Liver (tissue), 9 donors: Measurements from ENCODE around the gene CEP83. TPM values are rescaled to one million over a fixed set of nuclear protein-coding genes. Genes with fewer than 3 reads are reported as not detected.

Source experiments
- DNase-seq: peaks from one replicate; pipeline ENCODE4 v3.0.0-alpha.2; 2017; ENCODE audit warnings: low spot score
- H3K27ac ChIP-seq, 2 donors: one replicate each; pipeline ENCODE4 v1.7.0; 2013; ENCODE audit warnings: inconsistent platforms in 2 of 2, low read length in 2 of 2, control low read depth in 1 of 2, low read depth in 1 of 2, mild to moderate bottlenecking in 1 of 2
- H3K27me3 ChIP-seq, 4 donors: one replicate each; pipeline versions ENCODE4 v1.6.1 to v1.7.0; 2013; ENCODE audit warnings: low read length in 3 of 4, inconsistent platforms in 1 of 4, mild to moderate bottlenecking in 1 of 4, moderate library complexity in 1 of 4; ENCODE audit not compliant: control insufficient read depth in 4 of 4, insufficient read depth in 4 of 4
- H3K36me3 ChIP-seq, 4 donors: one replicate each; pipeline versions ENCODE4 v1.6.1 to v1.7.0; 2013; ENCODE audit warnings: low read length in 3 of 4, mild to moderate bottlenecking in 3 of 4, low read depth in 1 of 4, moderate library complexity in 1 of 4; ENCODE audit not compliant: control insufficient read depth in 4 of 4, insufficient read depth in 3 of 4
- H3K4me1 ChIP-seq, 4 donors: one replicate each; pipeline versions ENCODE4 v1.6.1 to v1.7.0; 2013; ENCODE audit warnings: low read length in 3 of 4, mild to moderate bottlenecking in 3 of 4, moderate library complexity in 1 of 4; ENCODE audit not compliant: control insufficient read depth in 4 of 4, insufficient read depth in 4 of 4
- H3K4me3 ChIP-seq, 3 donors: one replicate each; pipeline versions ENCODE4 v1.6.1 to v1.7.0; 2013; ENCODE audit warnings: low read length in 3 of 3, control low read depth in 1 of 3, low read depth in 1 of 3, mild to moderate bottlenecking in 1 of 3
- H3K9ac ChIP-seq, 2 donors: one replicate each; pipeline ENCODE4 v1.7.0; 2013; ENCODE audit warnings: low read length in 2 of 2, mild to moderate bottlenecking in 2 of 2, moderate library complexity in 2 of 2, control low read depth in 1 of 2, low read depth in 1 of 2
- H3K9me3 ChIP-seq, 4 donors: one replicate each; pipeline versions ENCODE4 v1.6.1 to v1.7.0; 2013; ENCODE audit warnings: low read length in 3 of 4; ENCODE audit not compliant: control insufficient read depth in 4 of 4
- EGR1 ChIP-seq, 2 donors: IDR thresholded peaks; 2 replicates each; pipeline ENCODE4 v1.6.1; 2016 to 2018; ENCODE audit warnings: antibody characterized with exemption in 2 of 2, low read depth in 2 of 2
- FOXA1 ChIP-seq: IDR thresholded peaks from 2 replicates; pipeline ENCODE4 v1.6.1; 2016; ENCODE audit warnings: antibody characterized with exemption
- FOXA2 ChIP-seq: IDR thresholded peaks from 2 replicates; pipeline ENCODE4 v1.6.1; 2016; ENCODE audit warnings: antibody characterized with exemption
- GABPA ChIP-seq, 2 donors: IDR thresholded peaks in 1 of 2; conservative IDR thresholded peaks in 1 of 2; 2 replicates each; pipeline ENCODE4 v1.6.1; 2016; ENCODE audit warnings: antibody characterized with exemption in 2 of 2, mild to moderate bottlenecking in 1 of 2, moderate library complexity in 1 of 2
- HNF4A ChIP-seq, 2 donors: conservative IDR thresholded peaks; 2 replicates each; pipeline ENCODE4 v1.6.1; 2016; ENCODE audit warnings: antibody characterized with exemption in 2 of 2, mild to moderate bottlenecking in 2 of 2
- HNF4G ChIP-seq: IDR thresholded peaks from 2 replicates; pipeline ENCODE4 v1.6.1; 2016; ENCODE audit warnings: antibody characterized with exemption
- JUND ChIP-seq, 2 donors: IDR thresholded peaks; 2 replicates each; pipeline ENCODE4 v1.6.1; 2016; ENCODE audit warnings: antibody characterized with exemption in 2 of 2
- NR2F2 ChIP-seq: IDR thresholded peaks from 2 replicates; pipeline ENCODE4 v1.6.1; 2016; ENCODE audit warnings: antibody characterized with exemption
- RAD21 ChIP-seq, 2 donors: IDR thresholded peaks; 2 replicates each; pipeline ENCODE4 v1.6.1; 2016; ENCODE audit warnings: antibody characterized with exemption in 2 of 2, mild to moderate bottlenecking in 2 of 2
- RXRA ChIP-seq, 2 donors: IDR thresholded peaks; 2 replicates each; pipeline ENCODE4 v1.6.1; 2017 to 2018; ENCODE audit warnings: antibody characterized with exemption in 2 of 2, mild to moderate bottlenecking in 1 of 2
- SP1 ChIP-seq: IDR thresholded peaks from 2 replicates; pipeline ENCODE4 v1.6.1; 2018; ENCODE audit warnings: antibody characterized with exemption, mild to moderate bottlenecking
- TAF1 ChIP-seq: conservative IDR thresholded peaks from 2 replicates; pipeline ENCODE4 v1.6.1; 2016; ENCODE audit warnings: antibody characterized with exemption, mild to moderate bottlenecking
- YY1 ChIP-seq: IDR thresholded peaks from 2 replicates; pipeline ENCODE4 v1.6.1; 2016; ENCODE audit warnings: antibody characterized with exemption, mild to moderate bottlenecking
- WGBS: extraction: QIAGEN DNeasy Blood & Tissue Kit; methylation state at CpG from one replicate; pipeline ENCODE4 v1.1.7; 2013; 5-methylcytosine and 5-hydroxymethylcytosine counted together
- polyA plus RNA-seq, 2 donors: library from polyadenylated mRNA; stranded (reverse) in 1 of 2; unstranded in 1 of 2; fragments of 200-250 nt in 1 of 2; fragments of >200 nt in 1 of 2; fragmentation: Nextera tagmentation in 1 of 2; extraction: Ambion mirVana in 1 of 2; gene quantifications; one replicate each; pipeline versions ENCODE4 v1.2.1 to v1.2.3, GENCODE V29; 2013 to 2015
- total RNA-seq, 2 donors: library from RNA; depleted of rRNA; stranded (reverse); fragments of >200 nt; gene quantifications; one replicate each; pipeline ENCODE4 v1.2.3, GENCODE V29; 2014
- TF ChIP-seq, protein P1 (sequence below): IDR thresholded peaks from 2 replicates; pipeline ENCODE4 v1.6.1; 2016; ENCODE audit warnings: antibody characterized with exemption, mild to moderate bottlenecking
- TF ChIP-seq, protein P2 (sequence below): IDR thresholded peaks from 2 replicates; pipeline ENCODE4 v1.6.1; 2016; ENCODE audit warnings: antibody characterized with exemption
- TF ChIP-seq, protein P3 (sequence below): fragments of 150-350 bp; IDR thresholded peaks from 2 replicates; pipeline ENCODE4 v1.5.1; 2017; ENCODE audit warnings: improper control_type of control experiment, low read depth, low read length; ENCODE audit not compliant: missing input control
- TF ChIP-seq, protein P4 (sequence below): IDR thresholded peaks from 2 replicates; pipeline ENCODE4 v1.6.1; 2016; ENCODE audit warnings: antibody characterized with exemption
- TF ChIP-seq, protein P5 (sequence below): IDR thresholded peaks from 2 replicates; pipeline ENCODE4 v1.6.1; 2016; ENCODE audit warnings: antibody characterized with exemption
- donor health status: healthy.
- donor health status: healthy.
- donor health status: healthy.
- donor health status: healthy.
- donor health status: healthy.

The CEP83 gene
- total and polyA plus RNA-seq, 4 donors: 1.9 to 8.4 (median 5.2) TPM

DNA sequence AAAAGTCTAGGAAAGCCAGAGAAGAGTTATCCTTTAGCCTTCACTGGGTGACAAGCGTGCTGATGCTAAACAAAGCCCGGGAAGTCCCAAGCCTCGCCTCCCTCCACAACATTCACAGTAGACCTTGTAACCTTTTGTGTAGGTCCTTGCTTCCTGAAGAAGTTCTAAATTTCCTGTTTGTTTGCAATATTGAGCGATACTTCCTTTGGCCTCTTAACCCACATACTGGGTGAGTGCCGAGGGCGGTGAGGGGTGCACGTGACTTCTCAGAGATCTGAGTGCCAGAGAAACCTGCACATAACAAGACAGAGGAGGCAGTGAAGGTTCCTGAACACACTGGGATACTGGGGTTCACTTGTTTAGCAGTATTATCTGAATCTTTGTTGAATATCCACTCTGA lies 177.0 kb downstream of the CEP83 start (continued):
- TF ChIP-seq GABPA (IDR thresholded peaks at IDR 0.05 in 1 of 2, conservative IDR thresholded peaks at IDR 0.05 in 1 of 2) (no peak), RAD21 (IDR thresholded peaks at IDR 0.05) (peak; percentile 10 to 25), FOXA2 (no peak)

DNA sequence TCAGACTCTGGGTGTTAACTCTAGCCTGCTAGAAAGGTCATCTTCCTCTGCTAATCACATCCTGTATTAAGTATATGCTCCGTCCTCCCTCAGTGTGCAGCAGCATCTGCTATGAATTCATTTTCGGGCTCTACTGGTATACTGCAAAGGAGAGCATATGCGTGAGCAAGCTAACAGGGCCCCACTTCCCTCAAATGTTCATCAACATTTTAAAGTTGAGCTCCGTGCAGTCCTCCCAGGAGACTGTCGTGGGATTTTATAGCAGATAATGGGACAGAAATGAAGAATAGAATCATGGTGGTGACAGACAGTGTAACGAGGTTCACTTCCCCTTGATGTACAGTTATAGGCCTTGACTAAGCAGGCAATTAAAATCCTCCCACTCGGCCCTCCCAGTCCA lies 179.6 kb downstream of the CEP83 start:
- TF ChIP-seq, protein P1, sequence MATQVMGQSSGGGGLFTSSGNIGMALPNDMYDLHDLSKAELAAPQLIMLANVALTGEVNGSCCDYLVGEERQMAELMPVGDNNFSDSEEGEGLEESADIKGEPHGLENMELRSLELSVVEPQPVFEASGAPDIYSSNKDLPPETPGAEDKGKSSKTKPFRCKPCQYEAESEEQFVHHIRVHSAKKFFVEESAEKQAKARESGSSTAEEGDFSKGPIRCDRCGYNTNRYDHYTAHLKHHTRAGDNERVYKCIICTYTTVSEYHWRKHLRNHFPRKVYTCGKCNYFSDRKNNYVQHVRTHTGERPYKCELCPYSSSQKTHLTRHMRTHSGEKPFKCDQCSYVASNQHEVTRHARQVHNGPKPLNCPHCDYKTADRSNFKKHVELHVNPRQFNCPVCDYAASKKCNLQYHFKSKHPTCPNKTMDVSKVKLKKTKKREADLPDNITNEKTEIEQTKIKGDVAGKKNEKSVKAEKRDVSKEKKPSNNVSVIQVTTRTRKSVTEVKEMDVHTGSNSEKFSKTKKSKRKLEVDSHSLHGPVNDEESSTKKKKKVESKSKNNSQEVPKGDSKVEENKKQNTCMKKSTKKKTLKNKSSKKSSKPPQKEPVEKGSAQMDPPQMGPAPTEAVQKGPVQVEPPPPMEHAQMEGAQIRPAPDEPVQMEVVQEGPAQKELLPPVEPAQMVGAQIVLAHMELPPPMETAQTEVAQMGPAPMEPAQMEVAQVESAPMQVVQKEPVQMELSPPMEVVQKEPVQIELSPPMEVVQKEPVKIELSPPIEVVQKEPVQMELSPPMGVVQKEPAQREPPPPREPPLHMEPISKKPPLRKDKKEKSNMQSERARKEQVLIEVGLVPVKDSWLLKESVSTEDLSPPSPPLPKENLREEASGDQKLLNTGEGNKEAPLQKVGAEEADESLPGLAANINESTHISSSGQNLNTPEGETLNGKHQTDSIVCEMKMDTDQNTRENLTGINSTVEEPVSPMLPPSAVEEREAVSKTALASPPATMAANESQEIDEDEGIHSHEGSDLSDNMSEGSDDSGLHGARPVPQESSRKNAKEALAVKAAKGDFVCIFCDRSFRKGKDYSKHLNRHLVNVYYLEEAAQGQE: no peak
- no peak for TF ChIP-seq FOXA1
- no peak for TF ChIP-seq JUND (IDR thresholded peaks at IDR 0.05)
- TF ChIP-seq EGR1 (IDR thresholded peaks at IDR 0.05; ENCODE audit: low read depth in 2 of 2): no peak
- no peak for TF ChIP-seq NR2F2
- TF ChIP-seq YY1: no peak
- TF ChIP-seq, protein P2, sequence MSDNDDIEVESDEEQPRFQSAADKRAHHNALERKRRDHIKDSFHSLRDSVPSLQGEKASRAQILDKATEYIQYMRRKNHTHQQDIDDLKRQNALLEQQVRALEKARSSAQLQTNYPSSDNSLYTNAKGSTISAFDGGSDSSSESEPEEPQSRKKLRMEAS: no peak
- TF ChIP-seq, protein P3, sequence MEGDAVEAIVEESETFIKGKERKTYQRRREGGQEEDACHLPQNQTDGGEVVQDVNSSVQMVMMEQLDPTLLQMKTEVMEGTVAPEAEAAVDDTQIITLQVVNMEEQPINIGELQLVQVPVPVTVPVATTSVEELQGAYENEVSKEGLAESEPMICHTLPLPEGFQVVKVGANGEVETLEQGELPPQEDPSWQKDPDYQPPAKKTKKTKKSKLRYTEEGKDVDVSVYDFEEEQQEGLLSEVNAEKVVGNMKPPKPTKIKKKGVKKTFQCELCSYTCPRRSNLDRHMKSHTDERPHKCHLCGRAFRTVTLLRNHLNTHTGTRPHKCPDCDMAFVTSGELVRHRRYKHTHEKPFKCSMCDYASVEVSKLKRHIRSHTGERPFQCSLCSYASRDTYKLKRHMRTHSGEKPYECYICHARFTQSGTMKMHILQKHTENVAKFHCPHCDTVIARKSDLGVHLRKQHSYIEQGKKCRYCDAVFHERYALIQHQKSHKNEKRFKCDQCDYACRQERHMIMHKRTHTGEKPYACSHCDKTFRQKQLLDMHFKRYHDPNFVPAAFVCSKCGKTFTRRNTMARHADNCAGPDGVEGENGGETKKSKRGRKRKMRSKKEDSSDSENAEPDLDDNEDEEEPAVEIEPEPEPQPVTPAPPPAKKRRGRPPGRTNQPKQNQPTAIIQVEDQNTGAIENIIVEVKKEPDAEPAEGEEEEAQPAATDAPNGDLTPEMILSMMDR: no peak
- no peak for TF ChIP-seq RXRA (IDR thresholded peaks at IDR 0.05)
- TF ChIP-seq RAD21 (IDR thresholded peaks at IDR 0.05): no peak
- no peak for TF ChIP-seq HNF4A (conservative IDR thresholded peaks at IDR 0.05)
- no peak for TF ChIP-seq GABPA (IDR thresholded peaks at IDR 0.05 in 1 of 2, conservative IDR thresholded peaks at IDR 0.05 in 1 of 2)
- TF ChIP-seq TAF1: no peak
- no peak for DNase-seq
- no peak overlapping the region for H3K9ac ChIP-seq
- no peaks in the 10 kb centered on the region for H3K27me3 ChIP-seq
- H3K9me3 ChIP-seq: no peaks in the 10 kb centered on the region
- no peaks in the 10 kb centered on the region for H3K36me3 ChIP-seq
- no peak overlapping the region for H3K27ac ChIP-seq
- no peak overlapping the region for H3K4me3 ChIP-seq
- H3K4me1 ChIP-seq: peaks cover 4 to 22% (median 16%) of the 10 kb centered on the region in 4 donors
- WGBS: 93% methylated on average over 7 of the region's 7 CpGs

DNA sequence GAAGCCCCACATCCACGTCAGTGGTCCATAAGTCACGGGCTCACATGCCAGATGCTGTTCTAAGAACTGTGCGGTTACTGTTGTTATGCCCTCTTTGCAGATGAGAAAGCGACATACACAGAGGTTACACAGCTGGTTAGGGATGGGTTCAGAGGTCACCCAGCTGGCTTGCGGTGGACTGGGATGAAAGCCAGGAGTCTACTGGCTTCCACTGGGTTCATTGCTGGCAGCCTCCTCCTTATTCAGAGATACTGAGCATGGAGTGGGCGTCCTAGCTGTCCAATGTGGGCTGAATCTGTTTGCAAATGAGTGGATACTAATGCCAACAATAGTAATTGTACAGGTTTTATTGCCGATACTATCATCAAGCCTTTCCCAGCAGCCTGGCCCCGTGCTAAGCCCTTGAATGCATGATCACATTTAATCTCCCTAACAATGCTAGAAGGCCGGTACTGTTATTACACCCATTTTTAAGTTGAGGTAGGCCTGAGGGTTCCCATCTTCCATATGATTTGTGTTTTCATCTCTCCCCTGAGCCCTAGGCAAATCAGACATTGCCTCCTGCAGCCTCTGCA lies 182.2 kb downstream of the CEP83 start:
- H3K9ac ChIP-seq: no peak overlapping the region
- H3K4me1 ChIP-seq: peaks cover 4 to 22% (median 16%) of the 10 kb centered on the region in 4 donors
- WGBS: 58% methylated on average over 9 of the region's 9 CpGs
- H3K9me3 ChIP-seq: no peaks in the 10 kb centered on the region
- H3K4me3 ChIP-seq: no peak overlapping the region
- DNase-seq: no peak
- H3K27ac ChIP-seq: no peak overlapping the region
- no peaks in the 10 kb centered on the region for H3K27me3 ChIP-seq
- no peaks in the 10 kb centered on the region for H3K36me3 ChIP-seq
- TF ChIP-seq HNF4A (conservative IDR thresholded peaks at IDR 0.05) (peak; percentile 45 to 65), FOXA1 (no peak), HNF4G (no peak), RAD21 (IDR thresholded peaks at IDR 0.05) (peak in 1 of 2 donors; percentile 19), SP1 (no peak), YY1 (no peak), TAF1 (no peak), GABPA (IDR thresholded peaks at IDR 0.05 in 1 of 2, conservative IDR thresholded peaks at IDR 0.05 in 1 of 2) (no peak), NR2F2 (peak; percentile 17), EGR1 (IDR thresholded peaks at IDR 0.05; ENCODE audit: low read depth in 2 of 2) (no peak)
- TF ChIP-seq, protein P4, sequence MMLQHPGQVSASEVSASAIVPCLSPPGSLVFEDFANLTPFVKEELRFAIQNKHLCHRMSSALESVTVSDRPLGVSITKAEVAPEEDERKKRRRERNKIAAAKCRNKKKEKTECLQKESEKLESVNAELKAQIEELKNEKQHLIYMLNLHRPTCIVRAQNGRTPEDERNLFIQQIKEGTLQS: no peak
- TF ChIP-seq, protein P1: no peak
- TF ChIP-seq, protein P5, sequence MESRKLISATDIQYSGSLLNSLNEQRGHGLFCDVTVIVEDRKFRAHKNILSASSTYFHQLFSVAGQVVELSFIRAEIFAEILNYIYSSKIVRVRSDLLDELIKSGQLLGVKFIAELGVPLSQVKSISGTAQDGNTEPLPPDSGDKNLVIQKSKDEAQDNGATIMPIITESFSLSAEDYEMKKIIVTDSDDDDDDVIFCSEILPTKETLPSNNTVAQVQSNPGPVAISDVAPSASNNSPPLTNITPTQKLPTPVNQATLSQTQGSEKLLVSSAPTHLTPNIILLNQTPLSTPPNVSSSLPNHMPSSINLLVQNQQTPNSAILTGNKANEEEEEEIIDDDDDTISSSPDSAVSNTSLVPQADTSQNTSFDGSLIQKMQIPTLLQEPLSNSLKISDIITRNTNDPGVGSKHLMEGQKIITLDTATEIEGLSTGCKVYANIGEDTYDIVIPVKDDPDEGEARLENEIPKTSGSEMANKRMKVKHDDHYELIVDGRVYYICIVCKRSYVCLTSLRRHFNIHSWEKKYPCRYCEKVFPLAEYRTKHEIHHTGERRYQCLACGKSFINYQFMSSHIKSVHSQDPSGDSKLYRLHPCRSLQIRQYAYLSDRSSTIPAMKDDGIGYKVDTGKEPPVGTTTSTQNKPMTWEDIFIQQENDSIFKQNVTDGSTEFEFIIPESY: peak; percentile 1
